HUES64 (cell line): Measurements from ENCODE around the gene CD99L2.

Source experiments
- H3K27ac ChIP-seq: 2 replicates; pipeline ENCODE4 v1.7.0; 2013; ENCODE audit warnings: low read depth, low read length, inconsistent platforms
- H3K27me3 ChIP-seq: 2 replicates; pipeline ENCODE4 v1.6.1; 2013; ENCODE audit warnings: mild to moderate bottlenecking, low read length; ENCODE audit not compliant: insufficient read depth
- H3K36me3 ChIP-seq: 2 replicates; pipeline ENCODE4 v1.6.1; 2013; ENCODE audit warnings: mild to moderate bottlenecking, low read length; ENCODE audit not compliant: insufficient read depth
- H3K4me1 ChIP-seq: 2 replicates; pipeline ENCODE4 v1.6.1; 2013; ENCODE audit warnings: mild to moderate bottlenecking, low read length, moderate library complexity; ENCODE audit not compliant: insufficient read depth
- H3K4me3 ChIP-seq: 2 replicates; pipeline ENCODE4 v1.5.1; 2013; ENCODE audit warnings: mild to moderate bottlenecking, low read length, moderate library complexity
- H3K9ac ChIP-seq: 2 replicates; pipeline ENCODE4 v1.6.1; 2013; ENCODE audit warnings: mild to moderate bottlenecking, low read depth, low read length
- H3K9me3 ChIP-seq: 2 replicates; pipeline ENCODE4 v1.6.1; 2013; ENCODE audit warnings: low read depth, low read length; ENCODE audit not compliant: insufficient read depth
- WGBS: fragments of 150-250, 120-280 bp; methylation state at CpG from one replicate; pipeline ENCODE4 v1.1.7; 2013; ENCODE audit warnings: missing lambda C conversion rate; 5-methylcytosine and 5-hydroxymethylcytosine counted together

CD99L2 gene

GRCh38 chrX:150762258-150763165, 136.0 kb downstream of the CD99L2 start:
- Histone ChIP-seq H3K4me1 (peaks cover 5% of the 10 kb centered on the region; the same call in 1 of the 2 replicates), H3K36me3 (no peaks in the 10 kb centered on the region), H3K4me3 (no peak overlapping the region), H3K9me3 (no peaks in the 10 kb centered on the region), H3K9ac (no peak overlapping the region), H3K27me3 (no peaks in the 10 kb centered on the region), H3K27ac (no peak overlapping the region)
- WGBS: 95% methylated on average over 36 of the region's 36 CpGs

DNA sequence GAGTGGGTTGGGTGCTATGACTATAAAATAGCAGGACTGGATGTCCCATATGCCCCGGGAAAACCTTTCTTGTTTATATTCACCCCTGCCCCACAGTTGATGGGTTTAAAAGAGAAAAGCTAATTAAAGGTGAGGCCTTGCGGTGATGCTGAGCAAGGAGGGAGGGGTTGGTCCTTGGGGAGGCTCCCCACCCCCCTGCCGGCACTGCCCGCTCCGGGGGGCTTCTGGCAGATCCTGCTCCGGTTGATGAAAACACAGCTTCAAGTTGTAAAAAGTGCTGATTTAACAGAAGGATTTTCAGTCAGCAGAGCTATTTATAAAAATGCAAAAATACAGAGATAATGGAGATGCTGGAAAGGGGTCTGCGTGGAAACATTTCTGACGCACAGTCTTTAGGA, 136.7 kb downstream of the CD99L2 start:
- H3K36me3 ChIP-seq: no peaks in the 10 kb centered on the region
- WGBS: 98% methylated on average over 7 of the region's 8 CpGs
- no peaks in the 10 kb centered on the region for H3K27me3 ChIP-seq
- no peak overlapping the region for H3K9ac ChIP-seq
- H3K27ac ChIP-seq: no peak overlapping the region
- H3K4me3 ChIP-seq: no peak overlapping the region
- H3K9me3 ChIP-seq: no peaks in the 10 kb centered on the region
- H3K4me1 ChIP-seq: peaks cover 5% of the 10 kb centered on the region; the same call in 1 of the 2 replicates

- Histone ChIP-seq H3K4me1 (peaks cover 3% of the 10 kb centered on the region; the same call in 1 of the 2 replicates), H3K9me3 (no peaks in the 10 kb centered on the region), H3K4me3 (no peak overlapping the region), H3K27me3 (no peaks in the 10 kb centered on the region), H3K9ac (no peak overlapping the region), H3K36me3 (no peaks in the 10 kb centered on the region), H3K27ac (no peak overlapping the region)
- WGBS: 86% methylated on average over 6 of the region's 7 CpGs
Measured at GRCh38 chrX:150761176-150761818, 137.2 kb downstream of the CD99L2 start.

GRCh38 chrX:150759568-150760416, 138.7 kb downstream of the CD99L2 start:
- Histone ChIP-seq H3K9ac (no peak overlapping the region), H3K27ac (no peak overlapping the region), H3K36me3 (0 out of 2 replicates have a peak, but pooled peaks cover 4% of the 10 kb centered on the region), H3K4me1 (peaks cover 2% of the 10 kb centered on the region; the same call in 1 of the 2 replicates), H3K4me3 (no peak overlapping the region), H3K27me3 (no peaks in the 10 kb centered on the region), H3K9me3 (no peaks in the 10 kb centered on the region)
- 80% methylated on average over 22 of the region's 22 CpGs for WGBS

DNA sequence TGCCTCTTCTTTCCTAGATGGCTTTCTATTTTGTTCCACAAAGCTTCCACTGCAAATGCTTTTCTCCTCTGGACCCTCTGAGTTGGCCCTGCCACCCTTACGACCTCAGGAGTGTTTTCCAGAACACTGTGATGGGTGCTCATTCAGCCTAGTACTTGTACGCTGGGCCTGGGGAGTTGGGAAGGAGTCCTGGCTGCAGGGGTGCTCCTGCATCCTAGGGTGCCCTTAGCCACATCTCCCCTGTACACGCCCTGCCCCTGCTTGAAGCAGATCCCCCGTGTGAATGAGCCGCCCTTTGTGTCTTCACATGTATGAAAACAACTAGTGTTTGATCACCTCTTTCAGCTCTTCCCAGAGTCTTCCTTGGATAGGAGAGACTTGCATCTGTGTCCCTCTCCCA, 141.1 kb downstream of the CD99L2 start:
- Histone ChIP-seq H3K9ac (no peak overlapping the region), H3K36me3 (0 out of 2 replicates have a peak, but pooled peaks cover 9% of the 10 kb centered on the region), H3K4me1 (peaks cover 2% of the 10 kb centered on the region; the same call in 1 of the 2 replicates), H3K27me3 (no peaks in the 10 kb centered on the region), H3K4me3 (no peak overlapping the region), H3K9me3 (no peaks in the 10 kb centered on the region), H3K27ac (no peak overlapping the region)
- 93% methylated on average over 5 of the region's 5 CpGs for WGBS

DNA sequence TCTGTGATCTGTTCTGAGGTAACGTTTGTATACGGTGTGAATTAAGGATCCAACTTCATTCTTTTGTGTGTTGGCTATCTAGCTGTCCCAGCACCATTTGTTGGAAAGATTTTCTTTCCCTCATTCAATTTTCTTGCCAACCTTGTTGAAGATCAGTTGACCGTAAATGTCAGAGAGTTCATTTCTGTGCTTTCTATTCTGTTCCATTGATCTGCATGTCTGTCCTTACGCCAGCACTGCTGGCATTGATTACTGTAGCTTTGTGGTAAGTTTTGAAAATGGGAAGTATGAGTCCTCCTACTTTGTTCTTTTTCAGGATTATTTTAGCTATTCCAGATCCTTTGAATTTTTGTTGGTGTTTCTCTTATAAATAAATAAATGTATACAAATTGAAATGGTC, 144.5 kb downstream of the CD99L2 start:
- Histone ChIP-seq H3K27me3 (no peaks in the 10 kb centered on the region), H3K9ac (no peak overlapping the region), H3K36me3 (peaks cover 14% of the 10 kb centered on the region; the same call in 1 of the 2 replicates), H3K27ac (no peak overlapping the region), H3K4me3 (no peak overlapping the region), H3K9me3 (no peaks in the 10 kb centered on the region), H3K4me1 (no peaks in the 10 kb centered on the region)
- WGBS: 98% methylated on average over 4 of the region's 4 CpGs

- Histone ChIP-seq H3K27ac (no peak overlapping the region), H3K9me3 (no peaks in the 10 kb centered on the region), H3K4me1 (no peaks in the 10 kb centered on the region), H3K36me3 (peaks cover 14% of the 10 kb centered on the region; the same call in 1 of the 2 replicates), H3K27me3 (no peaks in the 10 kb centered on the region), H3K4me3 (no peak overlapping the region), H3K9ac (no peak overlapping the region)
- whole genome bisulfite sequencing: 96% methylated on average over 3 of the region's 4 CpGs
Measured at GRCh38 chrX:150753357-150753756, 145.1 kb downstream of the CD99L2 start.

GRCh38 chrX:150752124-150752523, 146.3 kb downstream of the CD99L2 start:
- Histone ChIP-seq H3K9me3 (no peaks in the 10 kb centered on the region), H3K9ac (no peak overlapping the region), H3K27ac (no peak overlapping the region), H3K36me3 (peaks cover 14% of the 10 kb centered on the region; the same call in 1 of the 2 replicates), H3K4me3 (no peak overlapping the region), H3K27me3 (no peaks in the 10 kb centered on the region), H3K4me1 (no peaks in the 10 kb centered on the region)
- WGBS: 100% methylated on average over 2 of the region's 3 CpGs

DNA sequence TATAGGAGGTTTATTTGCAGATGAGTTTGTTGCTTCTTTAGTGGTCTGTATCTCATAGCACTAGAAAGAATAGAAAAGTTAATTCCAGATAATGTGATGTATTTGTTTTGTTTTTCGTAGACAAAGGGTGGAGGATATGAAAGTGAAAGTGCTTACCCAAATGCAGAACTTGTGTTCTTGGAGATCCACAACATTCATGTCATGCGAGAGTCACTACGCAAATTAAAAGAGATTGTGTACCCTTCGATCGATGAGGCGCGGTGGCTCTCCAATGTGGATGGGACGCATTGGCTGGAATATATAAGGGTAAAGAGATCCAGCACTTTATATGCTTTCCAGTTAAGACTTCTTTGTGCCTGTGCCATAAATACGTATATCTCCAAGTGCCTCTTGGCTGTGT, 162.0 kb downstream of the CD99L2 start:
- Histone ChIP-seq H3K36me3 (peaks cover 63% of the 10 kb centered on the region), H3K9me3 (no peaks in the 10 kb centered on the region), H3K4me3 (no peak overlapping the region), H3K27ac (no peak overlapping the region), H3K9ac (no peak overlapping the region), H3K27me3 (no peaks in the 10 kb centered on the region), H3K4me1 (no peaks in the 10 kb centered on the region)
- 94% methylated on average over 9 of the region's 9 CpGs for WGBS

DNA sequence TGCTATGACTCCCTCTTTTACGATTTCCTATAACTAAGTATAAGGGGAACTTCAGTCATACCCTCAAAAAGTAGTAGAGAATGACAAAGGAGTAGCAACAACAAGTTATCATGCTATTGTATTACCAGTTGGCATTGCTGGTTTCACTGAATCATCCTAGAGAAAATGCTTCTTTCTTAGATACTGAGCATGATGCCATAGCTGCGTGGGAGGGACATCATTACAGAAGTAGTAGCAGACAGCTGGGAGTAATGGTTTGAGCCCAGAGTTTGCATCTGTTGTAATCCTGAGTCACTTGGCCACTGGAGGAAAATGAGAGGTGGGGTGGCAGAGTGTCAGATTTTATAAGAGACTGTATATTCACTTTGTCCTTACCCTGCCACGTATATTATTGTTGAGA, 166.7 kb downstream of the CD99L2 start:
- H3K27me3 ChIP-seq: no peaks in the 10 kb centered on the region

More for the DNA sequence above, 166.7 kb downstream of the CD99L2 start:
- no peak overlapping the region for H3K4me3 ChIP-seq
- no peak overlapping the region for H3K27ac ChIP-seq
- no peaks in the 10 kb centered on the region for H3K4me1 ChIP-seq
- no peaks in the 10 kb centered on the region for H3K9me3 ChIP-seq
- H3K9ac ChIP-seq: no peak overlapping the region
- WGBS: 99% methylated on average over 2 of the region's 3 CpGs
- peaks cover 46% of the 10 kb centered on the region for H3K36me3 ChIP-seq
